Left ventricle myocardium inferior (tissue), 1 donor: Measurements from ENCODE around the gene TSKS. TPM values are rescaled to one million over a fixed set of nuclear protein-coding genes. Genes with fewer than 3 reads are reported as not detected.

Source experiments
- DNase-seq: peaks from one replicate; pipeline ENCODE4 v3.0.0-alpha.2; 2020
- H3K27ac ChIP-seq: fragments of 200-600 bp; replicated peaks from 2 replicates; pipeline ENCODE4 v1.8.0; 2021
- H3K27me3 ChIP-seq: fragments of 200-600 bp; 2 replicates; pipeline ENCODE4 v1.8.0; 2021; ENCODE audit warnings: low read depth
- H3K36me3 ChIP-seq: fragments of 200-600 bp; 2 replicates; pipeline ENCODE4 v1.8.0; 2021
- H3K4me1 ChIP-seq: fragments of 200-600 bp; 2 replicates; pipeline ENCODE4 v1.8.0; 2021
- H3K4me3 ChIP-seq: fragments of 200-600 bp; 2 replicates; pipeline ENCODE4 v1.8.0; 2021; ENCODE audit warnings: mild to moderate bottlenecking, moderate library complexity
- H3K9me3 ChIP-seq: fragments of 200-600 bp; replicated peaks from 2 replicates; pipeline ENCODE4 v1.8.0; 2021
- CTCF ChIP-seq: fragments of 200-600 bp; IDR thresholded peaks from 2 replicates; pipeline ENCODE4 v1.8.0; 2021; ENCODE audit warnings: antibody characterized with exemption, mild to moderate bottlenecking, borderline replicate concordance
- intact Hi-C: fragments of 100-400 bp; cut with micrococcal nuclease; formaldehyde crosslinking; loops from one replicate; pipeline ENCODE4 v1.11.0; 2022
- total RNA-seq: library from RNA; stranded (reverse); fragmentation: NEBNext Ultra II Directional; extraction: Animal tissue kit (Norgen Biotek cat#: 25700); gene quantifications from one replicate; pipeline ENCODE4 v1.2.1, GENCODE V29; 2021
- donor health status: DM: no; HTN: yes; CAD: no; lungs with severe emphysema.

The TSKS gene
- total RNA-seq, 1 donor from 2014 or later: 0.38 TPM

- Histone ChIP-seq H3K27me3 (no peaks in the 10 kb centered on the region), H3K36me3 (peaks cover 83% of the 10 kb centered on the region), H3K9me3 (no peaks in the 10 kb centered on the region), H3K27ac (no peak overlapping the region), H3K4me1 (peaks cover 23% of the 10 kb centered on the region), H3K4me3 (no peak overlapping the region)
- intact Hi-C loops: no loop called here
- TF ChIP-seq CTCF: no peak
- DNase-seq: no peak
Observed at GRCh38 chr19:49803529-49803856, 40.4 kb upstream of the TSKS start.

GRCh38 chr19:49802836-49803528, 39.9 kb upstream of the TSKS start:
- H3K9me3 ChIP-seq: no peaks in the 10 kb centered on the region
- no peak for DNase-seq
- H3K27me3 ChIP-seq: no peaks in the 10 kb centered on the region
- peaks cover 18% of the 10 kb centered on the region for H3K4me1 ChIP-seq
- peak overlapping the region; percentile 72 for H3K27ac ChIP-seq
- TF ChIP-seq CTCF: no peak
- H3K36me3 ChIP-seq: peaks cover 87% of the 10 kb centered on the region
- intact Hi-C loops: no loop called here
- peak overlapping the region; percentile 59 for H3K4me3 ChIP-seq

GRCh38 chr19:49801966-49802661, 39.0 kb upstream of the TSKS start:
- H3K27me3 ChIP-seq: no peaks in the 10 kb centered on the region
- H3K9me3 ChIP-seq: no peaks in the 10 kb centered on the region
- intact Hi-C loops: no loop called here
- H3K27ac ChIP-seq: peak overlapping the region; percentile 72
- TF ChIP-seq CTCF: peak; percentile 57
- peaks cover 90% of the 10 kb centered on the region for H3K36me3 ChIP-seq
- DNase-seq: peak; percentile 94
- peaks cover 18% of the 10 kb centered on the region for H3K4me1 ChIP-seq
- peak overlapping the region; percentile 59 for H3K4me3 ChIP-seq

- intact Hi-C loops: no loop called here
- Histone ChIP-seq H3K27ac (peak overlapping the region; percentile 72), H3K9me3 (no peaks in the 10 kb centered on the region), H3K27me3 (no peaks in the 10 kb centered on the region), H3K4me3 (peak overlapping the region; percentile 59), H3K36me3 (peaks cover 91% of the 10 kb centered on the region), H3K4me1 (peaks cover 18% of the 10 kb centered on the region)
- no peak for TF ChIP-seq CTCF
- no peak for DNase-seq
Observed at GRCh38 chr19:49801401-49801888, 38.3 kb upstream of the TSKS start.

GRCh38 chr19:49800771-49801170, 37.7 kb upstream of the TSKS start:
- H3K4me1 ChIP-seq: peaks cover 18% of the 10 kb centered on the region
- no peak for TF ChIP-seq CTCF
- DNase-seq: no peak
- no peak overlapping the region for H3K27ac ChIP-seq
- H3K9me3 ChIP-seq: no peaks in the 10 kb centered on the region
- peaks cover 91% of the 10 kb centered on the region for H3K36me3 ChIP-seq
- no peaks in the 10 kb centered on the region for H3K27me3 ChIP-seq
- intact Hi-C loops: no loop called here
- H3K4me3 ChIP-seq: no peak overlapping the region
